Endometrium (tissue), 2 donors: ENCODE data around the gene DVL2.
"Not testable (repeated sequence)": the region's sequence is repeated elsewhere in the genome, so short reads cannot be mapped to it uniquely, and the experiment has no call there.

Experiments used
- FAIRE-seq: peaks from 2 replicates; lab custom pipeline; 2012; peaks lifted over from hg19 to GRCh38; lab: Jason Lieb, UNC
- donor health status: control.
- donor health status: control.

Gene DVL2

GRCh38 chr17:7196651-7197401, 37.5 kb downstream of the DVL2 start:
- no peak for FAIRE-seq

GRCh38 chr17:7195971-7196370, 38.3 kb downstream of the DVL2 start:
- no peak for FAIRE-seq

GRCh38 chr17:7192271-7192937, 41.9 kb downstream of the DVL2 start:
- no peak for FAIRE-seq

DNA sequence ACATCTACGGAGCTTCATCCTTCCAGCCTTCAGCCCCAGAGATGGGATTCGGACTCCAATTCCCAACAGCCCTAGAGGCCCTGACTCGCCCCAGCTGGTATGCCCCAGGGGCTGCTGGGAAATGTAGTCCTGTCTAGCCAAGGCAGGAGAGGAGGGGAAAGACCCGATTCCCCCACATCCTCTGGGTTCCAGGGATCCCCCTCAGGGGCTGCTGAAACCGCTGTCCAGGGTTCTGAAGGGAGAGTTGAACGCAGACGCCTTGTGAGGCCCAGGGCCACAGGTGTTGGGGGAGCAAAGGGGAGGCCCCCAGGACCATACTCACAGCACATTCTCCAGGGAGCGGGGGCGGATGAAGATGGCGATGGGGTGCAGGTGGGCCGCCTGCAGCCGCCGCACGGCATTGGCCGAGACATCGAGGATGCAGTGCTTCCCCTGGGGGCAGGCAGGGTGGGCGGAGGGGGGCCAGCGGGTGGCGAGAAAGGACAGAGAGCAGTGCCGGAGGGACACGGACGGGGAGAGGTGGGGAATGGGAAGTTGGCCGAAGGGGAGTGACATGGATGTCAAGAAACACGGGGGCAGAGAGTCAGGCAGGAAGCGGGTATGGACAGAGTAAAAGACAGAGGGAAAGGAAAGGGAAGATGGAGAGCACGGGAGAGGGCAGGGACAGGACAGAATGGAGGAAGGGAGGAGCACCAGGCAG, 42.6 kb downstream of the DVL2 start:
- no peak for FAIRE-seq

DNA sequence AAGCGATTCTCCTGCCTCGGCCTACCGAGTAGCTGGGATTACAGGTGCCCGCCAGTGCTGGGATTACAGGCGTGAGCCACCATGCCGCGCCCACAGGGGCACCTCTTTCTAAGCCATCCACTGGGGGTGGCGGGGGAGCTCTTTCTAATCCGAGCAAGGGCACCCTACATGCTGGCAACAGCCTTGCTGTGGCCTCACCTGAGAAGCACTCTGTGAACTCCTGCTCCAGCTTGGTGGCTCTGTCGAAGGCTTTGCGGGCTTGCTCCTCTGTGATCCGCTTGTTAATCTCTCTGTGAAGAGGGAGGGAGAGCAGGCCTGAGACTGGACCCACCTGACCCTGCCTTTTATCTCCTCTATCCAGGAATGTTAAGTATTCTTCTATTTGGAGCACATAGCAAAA, 43.2 kb downstream of the DVL2 start:
- no peak for FAIRE-seq

DNA sequence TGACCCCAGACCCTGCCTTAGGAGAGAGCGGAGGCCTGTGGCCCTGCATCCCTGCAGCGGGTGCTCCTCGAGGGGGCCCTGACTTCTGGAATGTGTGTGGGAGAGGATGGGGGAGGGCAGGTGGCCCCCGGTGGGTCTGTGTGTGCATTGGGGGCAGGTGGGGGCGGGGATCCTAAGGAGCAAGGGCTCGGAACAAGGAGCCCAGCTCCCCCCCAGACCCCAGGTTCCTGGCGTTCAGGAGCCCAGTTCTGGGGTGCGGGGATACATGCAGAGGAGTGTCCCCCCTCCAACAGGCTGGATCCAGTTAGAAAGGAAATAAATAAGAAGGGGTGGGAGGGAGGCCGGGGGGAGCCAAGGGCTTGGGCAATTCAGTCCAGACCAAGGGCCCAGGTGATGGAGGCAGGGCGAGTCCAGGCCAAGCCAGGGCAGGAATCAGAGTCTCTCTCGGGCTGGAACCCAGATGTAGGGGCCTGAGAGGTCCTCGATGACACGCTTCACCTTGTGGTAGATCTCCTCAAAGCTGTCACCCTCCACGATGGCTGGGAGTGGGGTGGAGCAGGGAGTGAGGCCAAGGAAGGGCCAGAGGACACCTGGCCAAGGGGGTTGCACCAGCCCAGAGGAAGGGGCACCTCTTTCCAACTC, 43.9 kb downstream of the DVL2 start:
- FAIRE-seq, result no peak

- FAIRE-seq, result no peak
Observed at GRCh38 chr17:7186241-7186640, 48.1 kb downstream of the DVL2 start.

DNA sequence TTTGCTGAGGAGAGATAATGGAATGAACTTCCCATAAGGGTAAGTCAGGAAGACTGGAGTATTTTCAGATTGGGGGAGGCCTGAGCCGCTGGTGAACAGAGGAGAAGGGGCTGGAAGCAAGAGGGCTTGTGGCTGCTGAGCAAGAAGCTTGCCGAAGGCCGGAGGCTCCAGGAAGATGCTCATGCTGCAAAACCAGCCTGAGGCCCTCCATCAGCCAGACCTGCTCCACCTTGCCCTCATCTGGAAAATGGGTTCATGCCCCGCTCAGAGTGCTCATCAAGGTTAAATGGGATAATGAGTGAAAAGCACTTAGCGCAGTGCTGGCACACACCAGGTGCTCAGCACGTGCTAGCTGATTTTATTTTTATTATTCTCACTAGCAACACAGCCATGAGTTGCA, 49.7 kb downstream of the DVL2 start:
- no peak for FAIRE-seq

GRCh38 chr17:7184091-7184488, 50.2 kb downstream of the DVL2 start:
- FAIRE-seq, result no peak

DNA sequence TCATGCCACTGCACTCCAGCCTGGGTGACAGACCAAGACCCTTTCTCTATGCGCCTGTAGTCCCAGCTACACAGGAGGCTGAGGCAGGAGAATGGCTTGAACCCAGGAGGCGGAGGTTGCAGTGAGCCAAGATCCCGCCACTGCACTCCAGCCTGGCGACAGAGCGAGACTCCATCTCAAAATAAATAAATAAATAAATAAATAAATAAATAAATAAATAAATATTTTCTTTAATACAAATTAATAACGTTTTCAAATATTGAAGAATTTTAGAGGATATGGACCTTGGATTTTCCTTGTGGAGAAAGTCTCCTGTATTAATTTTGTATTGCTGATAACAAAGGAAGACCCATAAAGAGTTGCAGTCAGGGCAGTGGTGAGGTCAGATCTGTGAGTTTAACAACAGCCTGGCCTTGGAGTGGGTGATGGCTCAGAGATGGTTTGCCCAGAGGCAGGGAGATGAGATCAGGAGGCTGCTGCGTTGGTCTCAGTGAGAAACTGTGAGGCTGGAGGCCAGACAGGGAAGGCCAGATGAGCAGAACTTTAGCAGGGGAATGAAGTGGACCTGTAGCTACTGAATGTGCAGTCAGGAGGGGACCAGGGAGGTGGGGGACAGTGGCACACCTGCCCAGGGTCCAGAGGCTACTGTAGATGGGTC, 50.8 kb downstream of the DVL2 start:
- no peak for FAIRE-seq

GRCh38 chr17:7182101-7182500, 52.2 kb downstream of the DVL2 start:
- not testable (repeated sequence) for FAIRE-seq

GRCh38 chr17:7179317-7180254, 54.7 kb downstream of the DVL2 start, which contains the start of gene ASGR1:
Gene ASGR1, minus strand, starts transcription at chr17:7179370. Its CDS starts 807 bp downstream, at chr17:7178563.
- FAIRE-seq, result no peak

GRCh38 chr17:7178973-7179316, 55.4 kb downstream of the DVL2 start:
- FAIRE-seq, result no peak

GRCh38 chr17:7177954-7178477, 56.3 kb downstream of the DVL2 start:
- FAIRE-seq, result no peak

GRCh38 chr17:7177191-7177953, 56.9 kb downstream of the DVL2 start:
- no peak for FAIRE-seq

DNA sequence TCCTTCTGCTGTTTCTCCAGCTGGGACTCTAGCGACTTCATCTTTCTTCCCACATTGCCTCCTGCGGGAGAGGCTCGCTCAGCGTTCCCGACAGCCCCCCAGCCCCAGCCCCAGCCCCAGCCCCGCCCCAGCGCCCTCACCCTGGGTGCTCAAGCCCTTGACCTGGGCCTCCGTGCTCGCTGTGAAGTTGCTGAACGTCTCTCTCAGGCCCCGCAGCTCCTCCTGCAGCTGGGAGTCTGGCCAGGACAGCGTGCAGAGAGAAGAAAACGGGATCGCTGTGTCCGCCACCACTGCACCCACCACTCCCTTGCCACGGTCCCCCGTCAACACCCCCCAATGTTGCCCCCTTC, 57.5 kb downstream of the DVL2 start:
- no peak for FAIRE-seq

GRCh38 chr17:7176107-7176840, 58.0 kb downstream of the DVL2 start:
- FAIRE-seq, result no peak
